Anterior cingulate cortex (tissue), 58 donors: Measurements from ENCODE around the gene TSPO.

ENCODE experiments used
- DNase-seq, 58 donors: peaks; one replicate each; lab custom pipeline; 2025; lab: John Stamatoyannopoulos, UW

TSPO gene

DNA sequence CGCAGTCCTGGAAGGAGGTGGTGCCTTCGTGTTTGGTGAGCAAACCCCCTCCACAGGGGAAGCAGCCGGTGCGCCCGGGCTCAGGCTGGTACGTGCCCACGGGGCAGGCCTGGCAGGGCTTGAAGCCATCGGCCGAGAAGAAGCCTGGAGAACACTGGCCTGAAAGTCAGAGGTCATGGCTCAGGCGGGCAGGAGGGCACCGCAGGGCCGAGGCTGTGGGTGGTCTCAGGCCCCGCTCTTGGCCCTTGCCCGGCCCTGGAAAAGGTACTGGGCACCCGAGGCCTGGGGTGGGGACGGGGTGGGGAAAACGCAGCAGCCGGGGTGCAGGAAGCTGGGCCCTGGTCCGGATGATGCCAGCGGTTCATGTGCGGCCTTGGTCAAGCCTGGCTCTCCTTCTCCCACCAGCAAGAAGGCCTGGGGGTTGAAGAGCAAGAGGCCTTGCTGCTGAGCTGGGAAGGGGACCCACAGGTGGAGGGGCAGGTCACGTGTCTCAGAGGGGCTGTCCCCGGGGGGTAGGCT lies 61.1 kb downstream of the TSPO start:
- DNase-seq = no peak
